Mesothelial cell of epicardium (in vitro differentiated cells): ENCODE data around the gene MATR3. TPM values are rescaled to one million over a fixed set of nuclear protein-coding genes. Genes with fewer than 3 reads are reported as not detected.
"Not testable (repeated sequence)": the region's sequence is repeated elsewhere in the genome, so short reads cannot be mapped to it uniquely, and the experiment has no call there.

Source experiments
- DNase-seq, 2 experiments: peaks; one replicate each; pipeline ENCODE4 v3.0.0; 2021; ENCODE audit warnings: low spot score in 2 of 2; ENCODE audit not compliant: unreplicated experiment in 2 of 2
- H3K27ac Mint-ChIP-seq: 2 replicates; pipeline ENCODE4 v1.8.0; 2021; ENCODE audit warnings: mixed read lengths
- H3K27me3 Mint-ChIP-seq: 2 replicates; pipeline ENCODE4 v1.8.0; 2021; ENCODE audit warnings: low read depth, mixed read lengths
- H3K36me3 Mint-ChIP-seq: 2 replicates; pipeline ENCODE4 v1.8.0; 2021; ENCODE audit warnings: mixed read lengths
- H3K4me1 Mint-ChIP-seq: 2 replicates; pipeline ENCODE4 v1.8.0; 2021; ENCODE audit warnings: mixed read lengths
- H3K4me3 Mint-ChIP-seq: 2 replicates; pipeline ENCODE4 v1.8.0; 2021; ENCODE audit warnings: mild to moderate bottlenecking, moderate library complexity, mixed read lengths
- H3K9me3 Mint-ChIP-seq: 2 replicates; pipeline ENCODE4 v1.8.0; 2021; ENCODE audit warnings: mixed read lengths
- CTCF ChIP-seq: fragments of 200-600 bp; sonication (generic); IDR thresholded peaks from one replicate; pipeline ENCODE4 v1.5.0; 2021; ENCODE audit warnings: antibody characterized with exemption; ENCODE audit not compliant: unreplicated experiment
- total RNA-seq: library from RNA; stranded (reverse); gene quantifications from 3 replicates; pipeline ENCODE4 v1.2.1, GENCODE V29; 2021

MATR3 gene
- total RNA-seq, 1 donor from 2014 or later: 318 TPM

GRCh38 chr5:139354186-139354585 is 60.6 kb downstream of the MATR3 start:
- no peak for DNase-seq
- Mint-ChIP-seq H3K4me3 (no peak overlapping the region), H3K27me3 (no peaks in the 10 kb centered on the region), H3K9me3 (peaks cover 7% of the 10 kb centered on the region), H3K36me3 (peaks cover 36% of the 10 kb centered on the region), H3K27ac (no peak overlapping the region), H3K4me1 (no peaks in the 10 kb centered on the region)
- no peak for TF ChIP-seq CTCF

DNA sequence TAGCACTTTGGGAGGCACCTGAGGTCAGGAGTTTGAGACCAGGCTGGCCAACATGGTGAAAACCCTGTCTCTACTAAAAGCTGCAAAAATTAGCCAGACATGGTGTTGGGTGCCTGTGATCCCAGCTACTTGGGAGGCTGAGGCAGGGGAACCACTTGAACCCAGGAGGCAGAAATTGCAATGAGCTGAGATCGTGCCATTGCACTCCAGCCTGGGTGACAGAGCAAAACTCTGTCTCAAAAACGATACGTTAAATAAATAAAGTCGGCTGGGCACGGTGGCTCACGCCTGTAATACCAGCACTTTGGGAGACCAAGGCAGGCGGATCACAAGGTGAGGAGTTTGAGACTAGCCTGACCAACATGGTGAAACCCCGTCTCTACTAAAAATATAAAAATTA is 62.4 kb downstream of the MATR3 start:
- not testable (repeated sequence) for H3K4me1 Mint-ChIP-seq, H3K4me3 Mint-ChIP-seq, H3K9me3 Mint-ChIP-seq, H3K27me3 Mint-ChIP-seq, H3K27ac Mint-ChIP-seq, DNase-seq
- H3K36me3 Mint-ChIP-seq: peaks cover 42% of the 10 kb centered on the region

DNA sequence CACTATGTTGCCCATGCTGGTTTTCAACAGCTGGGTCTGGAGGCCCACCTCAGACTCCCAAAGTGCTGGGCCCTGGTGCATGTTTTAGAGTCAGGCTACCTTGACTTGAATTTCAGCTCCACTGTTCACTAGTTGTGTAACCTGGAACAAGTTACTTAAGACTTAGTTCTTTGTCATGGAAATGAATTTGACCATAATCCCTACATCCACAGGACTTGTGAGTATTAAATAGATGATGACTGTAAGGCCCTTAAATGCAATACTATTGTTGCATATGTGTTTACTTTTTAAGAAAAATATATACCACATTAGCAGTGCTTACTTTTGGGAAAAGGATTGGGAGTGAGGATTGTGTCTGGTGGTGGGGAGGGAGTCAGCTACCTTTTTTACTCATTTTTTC is 64.5 kb downstream of the MATR3 start:
- Mint-ChIP-seq H3K36me3 (peaks cover 38% of the 10 kb centered on the region), H3K4me1 (no peaks in the 10 kb centered on the region), H3K27me3 (no peaks in the 10 kb centered on the region), H3K9me3 (peaks cover 7% of the 10 kb centered on the region), H3K4me3 (no peak overlapping the region), H3K27ac (no peak overlapping the region)
- TF ChIP-seq CTCF: no peak
- no peak for DNase-seq

DNA sequence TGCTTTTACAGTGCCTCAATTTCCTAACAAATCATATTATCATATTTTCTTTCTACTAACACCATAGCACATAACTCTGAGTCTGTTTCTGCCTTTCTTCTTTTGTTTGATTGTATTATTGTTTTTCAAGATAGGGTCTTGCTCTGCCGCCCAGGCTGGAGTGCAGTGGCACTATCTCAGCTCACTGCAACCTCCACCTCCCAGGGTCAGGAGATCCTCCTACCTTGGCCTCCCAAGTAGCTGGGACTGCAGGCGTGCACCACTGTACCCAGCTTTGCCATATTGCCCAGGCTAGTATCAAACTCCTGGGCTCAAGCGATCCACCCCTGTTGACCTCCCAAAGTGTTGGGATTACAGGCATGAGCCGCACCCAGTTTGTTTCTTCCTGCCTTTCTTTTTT is 66.8 kb downstream of the MATR3 start:
- Mint-ChIP-seq H3K36me3 (peaks cover 42% of the 10 kb centered on the region), H3K9me3 (no peaks in the 10 kb centered on the region), H3K27me3 (no peaks in the 10 kb centered on the region), H3K4me3 (no peak overlapping the region), H3K27ac (no peak overlapping the region), H3K4me1 (peaks cover 2% of the 10 kb centered on the region)
- DNase-seq: no peak
- no peak for TF ChIP-seq CTCF

DNA sequence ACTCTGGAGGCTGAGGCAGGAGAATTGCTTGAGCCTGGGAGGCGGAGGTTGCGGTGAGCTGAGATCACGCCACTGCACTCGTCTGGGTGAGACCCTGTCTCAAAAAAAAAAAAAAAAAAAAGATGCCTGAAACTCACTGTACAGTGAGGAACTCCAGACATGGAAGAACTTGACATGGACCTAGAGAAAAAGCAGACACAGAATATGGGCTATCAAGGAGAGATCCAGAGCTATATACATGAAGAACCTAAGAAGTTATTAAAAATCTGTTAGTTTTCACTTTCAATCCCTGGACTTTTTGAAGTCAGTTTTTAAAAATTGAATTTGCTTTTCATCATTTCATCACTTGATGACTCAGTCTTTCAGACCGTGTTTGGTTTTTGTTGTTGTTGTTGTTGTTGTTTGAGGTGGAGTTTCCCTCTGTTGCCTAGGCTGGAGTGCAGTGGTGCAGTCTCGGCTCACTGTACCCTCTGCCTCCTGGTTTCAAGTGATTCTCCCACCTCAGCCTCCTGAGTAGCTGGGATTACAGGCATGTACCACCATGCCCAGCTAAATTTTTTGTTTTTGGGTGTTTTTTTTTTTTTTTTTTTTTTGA is 68.4 kb downstream of the MATR3 start:
- TF ChIP-seq CTCF: no peak
- no peaks in the 10 kb centered on the region for H3K9me3 Mint-ChIP-seq
- H3K27ac Mint-ChIP-seq: no peak overlapping the region
- peaks cover 42% of the 10 kb centered on the region for H3K36me3 Mint-ChIP-seq
- no peak overlapping the region for H3K4me3 Mint-ChIP-seq
- H3K27me3 Mint-ChIP-seq: no peaks in the 10 kb centered on the region
- DNase-seq: no peak
- H3K4me1 Mint-ChIP-seq: peaks cover 2% of the 10 kb centered on the region

DNA sequence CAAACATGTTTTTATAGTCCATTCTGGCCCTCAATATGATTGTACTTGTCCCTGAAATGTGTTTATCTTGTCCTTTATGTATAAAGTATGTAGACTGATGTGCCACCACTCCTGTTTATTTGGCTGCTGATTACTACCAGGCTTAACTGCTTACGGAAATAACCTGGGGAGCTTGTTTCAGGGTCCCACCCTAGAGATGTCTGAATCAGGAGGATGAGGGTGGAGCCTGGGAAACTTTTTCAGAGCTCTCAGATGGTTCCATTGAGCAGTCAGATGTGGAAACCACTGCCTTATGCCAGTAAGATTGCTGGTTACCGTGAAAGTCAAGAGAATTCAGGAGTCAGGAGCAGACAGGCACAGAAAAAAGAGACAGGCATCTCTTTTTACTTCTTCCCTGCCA is 70.4 kb downstream of the MATR3 start:
- H3K4me1 Mint-ChIP-seq: peaks cover 2% of the 10 kb centered on the region
- TF ChIP-seq CTCF: no peak
- no peak for DNase-seq
- no peaks in the 10 kb centered on the region for H3K27me3 Mint-ChIP-seq
- no peak overlapping the region for H3K4me3 Mint-ChIP-seq
- H3K36me3 Mint-ChIP-seq: peaks cover 35% of the 10 kb centered on the region
- H3K27ac Mint-ChIP-seq: peak overlapping the region; percentile 66
- H3K9me3 Mint-ChIP-seq: no peaks in the 10 kb centered on the region
